ENCODE measurements around the gene SDHD. TPM values are rescaled to one million over a fixed set of nuclear protein-coding genes. Genes with fewer than 3 reads are reported as not detected.
A peak's percentile ranks its signal among the peaks of the same experiment; 100 is the strongest.

Gene SDHD
- total and polyA plus RNA-seq, 8 donors = 27.5 to 168 (median 130) TPM

DNA sequence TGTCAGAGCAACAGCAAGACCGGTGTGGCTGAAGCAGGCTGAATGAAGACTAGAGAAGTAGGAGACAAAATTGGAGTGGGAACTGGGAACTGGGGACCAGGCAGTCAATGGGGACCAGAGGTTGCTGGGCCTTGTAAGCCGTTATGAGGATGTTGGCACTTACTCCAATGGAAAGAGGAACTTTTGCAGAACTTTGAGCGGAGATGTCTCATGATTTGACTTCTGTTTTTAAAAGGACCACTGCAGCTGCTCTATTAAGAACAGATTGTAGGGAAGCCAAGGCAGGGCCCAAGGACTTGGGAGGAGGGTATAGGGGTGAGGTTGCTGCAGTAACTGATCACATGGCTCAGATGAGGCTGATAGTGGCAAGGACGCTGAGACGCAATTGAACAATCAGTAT lies 43.0 kb downstream of the SDHD start:
- WGBS, 5 donors = 78 to 87% (median 83%) methylated on average over 5 of the region's 5 CpGs
- Histone ChIP-seq H3K27me3 (no peaks in the 10 kb centered on the region), H3K4me1 (peaks cover 0 to 14% (median 6%) of the 10 kb centered on the region in 4 donors), H3K36me3 (no peaks in the 10 kb centered on the region), H3K27ac (no peak overlapping the region), H3K4me3 (no peak overlapping the region), H3K9me3 (no peaks in the 10 kb centered on the region)
- TF ChIP-seq, protein P1, sequence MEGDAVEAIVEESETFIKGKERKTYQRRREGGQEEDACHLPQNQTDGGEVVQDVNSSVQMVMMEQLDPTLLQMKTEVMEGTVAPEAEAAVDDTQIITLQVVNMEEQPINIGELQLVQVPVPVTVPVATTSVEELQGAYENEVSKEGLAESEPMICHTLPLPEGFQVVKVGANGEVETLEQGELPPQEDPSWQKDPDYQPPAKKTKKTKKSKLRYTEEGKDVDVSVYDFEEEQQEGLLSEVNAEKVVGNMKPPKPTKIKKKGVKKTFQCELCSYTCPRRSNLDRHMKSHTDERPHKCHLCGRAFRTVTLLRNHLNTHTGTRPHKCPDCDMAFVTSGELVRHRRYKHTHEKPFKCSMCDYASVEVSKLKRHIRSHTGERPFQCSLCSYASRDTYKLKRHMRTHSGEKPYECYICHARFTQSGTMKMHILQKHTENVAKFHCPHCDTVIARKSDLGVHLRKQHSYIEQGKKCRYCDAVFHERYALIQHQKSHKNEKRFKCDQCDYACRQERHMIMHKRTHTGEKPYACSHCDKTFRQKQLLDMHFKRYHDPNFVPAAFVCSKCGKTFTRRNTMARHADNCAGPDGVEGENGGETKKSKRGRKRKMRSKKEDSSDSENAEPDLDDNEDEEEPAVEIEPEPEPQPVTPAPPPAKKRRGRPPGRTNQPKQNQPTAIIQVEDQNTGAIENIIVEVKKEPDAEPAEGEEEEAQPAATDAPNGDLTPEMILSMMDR (IDR thresholded peaks at IDR 0.05) = no peak
- no peak for TF ChIP-seq POLR2AphosphoS5 (IDR thresholded peaks at IDR 0.05)
- no peak for TF ChIP-seq POLR2A (IDR thresholded peaks at IDR 0.05)
- no peak for TF ChIP-seq EP300 (IDR thresholded peaks at IDR 0.05)
- intact Hi-C loops (cut with DNase I; ENCODE audit: low total_unique reads) = no loop called here
- DNase-seq = peak in 1 of 2 donors; percentile 23

DNA sequence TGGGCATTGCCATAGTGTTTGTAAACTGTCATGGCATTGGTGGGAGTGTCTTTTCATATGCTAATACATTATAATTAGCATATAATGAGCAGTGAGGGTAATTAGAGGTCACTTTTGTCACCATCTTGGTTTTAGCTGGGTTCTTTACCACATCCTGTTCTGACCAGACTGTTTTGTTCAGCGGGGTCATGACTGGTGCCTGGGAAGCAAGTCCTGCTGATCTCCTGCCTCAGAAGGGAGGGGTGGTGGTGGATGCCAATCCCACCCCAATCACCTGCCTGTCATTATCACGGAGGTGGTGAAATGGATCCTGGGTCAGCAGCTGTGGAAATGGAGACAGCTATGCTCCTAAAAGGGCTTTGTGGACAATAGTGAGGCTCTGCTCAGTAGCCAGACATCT lies 46.1 kb downstream of the SDHD start:
- no peaks in the 10 kb centered on the region for H3K27me3 ChIP-seq
- intact Hi-C loops (cut with DNase I; ENCODE audit: low total_unique reads) = no loop called here
- TF ChIP-seq, protein P1 (IDR thresholded peaks at IDR 0.05) = no peak
- no peak for TF ChIP-seq EP300 (IDR thresholded peaks at IDR 0.05)
- TF ChIP-seq POLR2AphosphoS5 (IDR thresholded peaks at IDR 0.05) = no peak
- no peak for TF ChIP-seq POLR2A (IDR thresholded peaks at IDR 0.05)
- no peaks in the 10 kb centered on the region for H3K9me3 ChIP-seq
- H3K27ac ChIP-seq = no peak overlapping the region
- no peak overlapping the region for H3K4me3 ChIP-seq
- no peaks in the 10 kb centered on the region for H3K36me3 ChIP-seq
- H3K4me1 ChIP-seq = peaks cover 0 to 14% (median 6%) of the 10 kb centered on the region in 4 donors
- DNase-seq = no peak
- 51 to 83% (median 68%) methylated on average over 2 of the region's 2 CpGs for WGBS, 5 donors

DNA sequence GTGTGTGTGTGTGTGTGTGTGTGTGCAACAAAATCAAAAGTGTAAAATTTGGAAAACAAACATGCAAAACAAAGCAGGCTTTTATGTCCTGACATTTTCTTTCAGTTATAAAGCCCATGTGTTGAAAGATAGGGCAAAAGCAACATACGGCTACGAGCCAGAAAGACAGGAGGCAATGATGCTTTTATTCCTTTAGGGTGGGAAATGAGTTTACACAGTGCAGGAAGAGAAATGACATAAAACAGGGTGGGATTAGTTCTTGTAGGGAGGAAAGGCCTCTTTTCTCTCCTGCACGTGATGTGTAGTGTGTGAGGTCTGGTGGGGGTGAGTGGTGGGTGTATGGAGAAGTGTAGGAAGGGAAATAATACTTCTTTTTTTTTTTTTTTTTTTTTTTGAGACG lies 47.8 kb downstream of the SDHD start:
- no peak for DNase-seq
- Histone ChIP-seq H3K36me3 (no peaks in the 10 kb centered on the region), H3K27ac (no peak overlapping the region), H3K9me3 (no peaks in the 10 kb centered on the region), H3K27me3 (no peaks in the 10 kb centered on the region), H3K4me1 (peaks cover 0 to 8% (median 3%) of the 10 kb centered on the region in 4 donors), H3K4me3 (no peak overlapping the region)
- 87 to 97% (median 89%) methylated on average over 3 to 4 of the region's 4 CpGs for WGBS, 5 donors
- TF ChIP-seq POLR2A (IDR thresholded peaks at IDR 0.05) (no peak), EP300 (IDR thresholded peaks at IDR 0.05) (no peak), POLR2AphosphoS5 (IDR thresholded peaks at IDR 0.05) (no peak)
- TF ChIP-seq, protein P1 (IDR thresholded peaks at IDR 0.05) = no peak
- intact Hi-C loops (cut with DNase I; ENCODE audit: low total_unique reads) = no loop called here

DNA sequence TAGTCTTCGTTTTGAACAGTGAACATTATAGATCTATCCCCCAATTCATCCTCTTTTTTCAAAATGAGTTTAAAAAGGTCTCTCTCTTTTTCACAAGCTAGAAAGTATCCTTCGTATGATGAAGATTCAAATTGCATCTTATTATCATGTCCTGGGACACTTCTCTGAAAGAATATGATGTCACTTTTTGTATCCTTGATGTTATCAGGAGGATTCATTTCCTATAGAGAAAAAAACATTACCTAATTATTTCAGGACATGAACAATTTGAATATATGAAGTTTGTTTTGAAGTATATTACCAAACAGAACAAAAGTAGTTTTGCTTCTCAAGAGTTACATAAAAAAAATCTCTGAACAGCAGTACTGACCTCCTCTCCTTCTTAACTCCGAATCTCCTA lies 56.9 kb downstream of the SDHD start:
- intact Hi-C loops (cut with DNase I; ENCODE audit: low total_unique reads) = no loop called here
- Histone ChIP-seq H3K27me3 (no peaks in the 10 kb centered on the region), H3K9me3 (peaks cover 0 to 10% (median 4%) of the 10 kb centered on the region in 4 donors), H3K27ac (no peak overlapping the region), H3K4me1 (no peaks in the 10 kb centered on the region), H3K36me3 (peaks cover 0 to 24% (median 3%) of the 10 kb centered on the region in 4 donors), H3K4me3 (no peak overlapping the region)
- no peak for DNase-seq
- WGBS, 5 donors = 87 to 97% (median 91%) methylated on average over 3 of the region's 3 CpGs
- no peak for TF ChIP-seq POLR2AphosphoS5 (IDR thresholded peaks at IDR 0.05)
- no peak for TF ChIP-seq POLR2A (IDR thresholded peaks at IDR 0.05)
- TF ChIP-seq EP300 (IDR thresholded peaks at IDR 0.05) = no peak
- TF ChIP-seq, protein P1 (IDR thresholded peaks at IDR 0.05) = no peak

Other genes starting within 250 kb of the SDHD start
- 10 to 100 TPM; 19.7 to 53.7 (median 32.4) TPM for gene ALG9, start 215.3 kb upstream of the SDHD start, total RNA-seq
- 10 to 100 TPM; 11.9 to 29.2 (median 13.0) TPM for gene ALG9, start 215.3 kb upstream of the SDHD start, polyA plus RNA-seq
- 1 to 10 TPM in 2 of 5 donors, under 1 TPM in 1, not detected in 2; 0.29 to 4.3 (median 2.2) TPM for gene FDXACB1, start 207.7 kb upstream of the SDHD start, total RNA-seq
- 1 to 10 TPM in 2 of 3 donors, under 1 TPM in 1; 0.95 to 1.7 (median 1.4) TPM for gene FDXACB1, start 207.7 kb upstream of the SDHD start, polyA plus RNA-seq
- 10 to 100 TPM in 1 of 5 donors, 1 to 10 TPM in 3, not detected in 1; 3.9 to 51.9 (median 5.3) TPM for gene CFAP68, start 207.3 kb upstream of the SDHD start, total RNA-seq
- 10 to 100 TPM; 40.2 to 50.7 (median 40.7) TPM for gene CFAP68, start 207.3 kb upstream of the SDHD start, polyA plus RNA-seq
- 100 to 1,000 TPM in 2 of 5 donors, 10 to 100 TPM in 3; 28.4 to 207 (median 47.3) TPM for gene CRYAB, start 175.1 kb upstream of the SDHD start, total RNA-seq
- gene CRYAB, start 175.1 kb upstream of the SDHD start, polyA plus RNA-seq = 100 to 1,000 TPM in 1 of 3 donors, 10 to 100 TPM in 2; 75.6 to 122 (median 85.7) TPM
- gene HSPB2, start 174.1 kb upstream of the SDHD start, total RNA-seq = under 1 TPM in 1 of 5 donors, not detected in 4; 0.37 TPM
- gene HSPB2, start 174.1 kb upstream of the SDHD start, polyA plus RNA-seq = 1 to 10 TPM; 2.0 to 5.1 (median 4.0) TPM
- gene C11orf52, start 168.0 kb upstream of the SDHD start, total RNA-seq = 10 to 100 TPM in 2 of 5 donors, 1 to 10 TPM in 2, not detected in 1; 3.9 to 18.7 (median 12.5) TPM
- 10 to 100 TPM; 28.0 to 43.4 (median 35.0) TPM for gene C11orf52, start 168.0 kb upstream of the SDHD start, polyA plus RNA-seq
- gene DIXDC1, start 149.5 kb upstream of the SDHD start, total RNA-seq = 100 to 1,000 TPM in 1 of 5 donors, 10 to 100 TPM in 4; 19.1 to 128 (median 60.4) TPM
- 10 to 100 TPM in 2 of 3 donors, 1 to 10 TPM in 1; 6.2 to 15.6 (median 11.3) TPM for gene DIXDC1, start 149.5 kb upstream of the SDHD start, polyA plus RNA-seq
- gene DLAT, start 61.5 kb upstream of the SDHD start, total RNA-seq = 10 to 100 TPM in 4 of 5 donors, 1 to 10 TPM in 1; 1.2 to 36.5 (median 13.9) TPM
- gene DLAT, start 61.5 kb upstream of the SDHD start, polyA plus RNA-seq = 10 to 100 TPM; 10.2 to 17.5 (median 14.7) TPM
- gene PIH1D2, start 12.9 kb upstream of the SDHD start, total RNA-seq = 10 to 100 TPM in 1 of 5 donors, 1 to 10 TPM in 1, under 1 TPM in 1, not detected in 2; 0.55 to 12.5 (median 3.3) TPM
- gene PIH1D2, start 12.9 kb upstream of the SDHD start, polyA plus RNA-seq = 1 to 10 TPM; 1.6 to 4.4 (median 2.9) TPM
- gene NKAPD1, start 12.6 kb upstream of the SDHD start, total RNA-seq = 10 to 100 TPM in 4 of 5 donors, 1 to 10 TPM in 1; 8.7 to 26.1 (median 23.5) TPM
- 10 to 100 TPM; 11.1 to 16.8 (median 14.3) TPM for gene NKAPD1, start 12.6 kb upstream of the SDHD start, polyA plus RNA-seq
- gene TIMM8B, start 117 bp upstream of the SDHD start, total RNA-seq = 100 to 1,000 TPM in 1 of 5 donors, 10 to 100 TPM in 4; 13.9 to 107 (median 34.8) TPM
- 100 to 1,000 TPM in 2 of 3 donors, 10 to 100 TPM in 1; 95.9 to 126 (median 122) TPM for gene TIMM8B, start 117 bp upstream of the SDHD start, polyA plus RNA-seq
- 10 to 100 TPM in 2 of 5 donors, 1 to 10 TPM in 3; 4.7 to 31.6 (median 9.6) TPM for gene IL18, start 77.2 kb downstream of the SDHD start, total RNA-seq
- gene IL18, start 77.2 kb downstream of the SDHD start, polyA plus RNA-seq = 10 to 100 TPM; 18.8 to 58.2 (median 33.9) TPM
- gene TEX12, start 80.5 kb downstream of the SDHD start, total RNA-seq = 1 to 10 TPM in 1 of 5 donors, not detected in 4; 2.0 TPM
- under 1 TPM in 1 of 3 donors, not detected in 2; 0.20 TPM for gene TEX12, start 80.5 kb downstream of the SDHD start, polyA plus RNA-seq
- 10 to 100 TPM in 1 of 5 donors, 1 to 10 TPM in 1, under 1 TPM in 2, not detected in 1; 0.87 to 21.8 (median 1.3) TPM for gene BCO2, start 88.6 kb downstream of the SDHD start, total RNA-seq
- 1 to 10 TPM; 1.4 to 7.8 (median 2.9) TPM for gene BCO2, start 88.6 kb downstream of the SDHD start, polyA plus RNA-seq
- 10 to 100 TPM; 11.3 to 87.8 (median 33.2) TPM for gene PTS, start 139.6 kb downstream of the SDHD start, total RNA-seq
- 10 to 100 TPM; 53.0 to 76.1 (median 71.0) TPM for gene PTS, start 139.6 kb downstream of the SDHD start, polyA plus RNA-seq
- not detected for gene PLET1, start 174.0 kb downstream of the SDHD start, total RNA-seq
- not detected for gene PLET1, start 174.0 kb downstream of the SDHD start, polyA plus RNA-seq